ENCODE data around the gene XDH.

The XDH gene

GRCh38 chr2:31363956-31364750, 50.4 kb downstream of the XDH start:
- no peak for DNase-seq

DNA sequence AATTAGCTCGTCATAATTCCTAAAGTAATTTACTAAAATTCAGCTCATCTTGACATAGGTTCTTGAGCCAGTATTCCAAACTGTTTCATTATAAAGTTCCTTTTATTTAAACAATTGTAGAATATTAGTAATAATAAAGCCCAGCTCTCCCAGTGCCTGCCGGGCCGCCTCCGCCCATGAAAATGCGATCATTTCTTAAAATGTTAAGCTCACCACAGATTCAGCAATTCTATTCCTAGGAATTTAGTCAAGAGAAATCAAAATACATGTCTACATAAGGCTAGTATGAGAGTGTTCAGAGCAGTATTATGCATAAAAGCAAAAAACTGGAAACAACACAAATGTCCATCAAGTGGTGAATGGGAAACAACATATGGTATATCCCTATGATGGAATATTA, 52.0 kb downstream of the XDH start:
- no peak for DNase-seq

DNA sequence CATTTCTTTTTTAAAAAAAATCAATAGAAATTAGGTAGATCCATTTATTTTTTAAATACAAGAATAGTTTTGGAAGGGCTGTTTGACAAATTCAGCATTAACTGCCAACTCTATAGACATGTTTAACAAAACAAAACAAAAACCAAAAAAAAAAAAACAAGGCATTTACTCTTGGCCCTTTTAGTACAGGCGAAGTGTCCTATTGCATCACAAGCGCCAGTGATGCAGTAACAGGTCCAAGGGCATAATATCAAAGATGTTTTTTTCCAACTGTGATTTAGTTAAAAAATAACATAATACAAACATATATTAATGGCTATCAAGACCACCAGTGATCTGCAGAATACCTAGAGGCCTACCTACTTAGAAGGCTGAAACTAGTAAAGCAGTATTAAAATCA, 55.3 kb downstream of the XDH start:
- no peak for DNase-seq

DNA sequence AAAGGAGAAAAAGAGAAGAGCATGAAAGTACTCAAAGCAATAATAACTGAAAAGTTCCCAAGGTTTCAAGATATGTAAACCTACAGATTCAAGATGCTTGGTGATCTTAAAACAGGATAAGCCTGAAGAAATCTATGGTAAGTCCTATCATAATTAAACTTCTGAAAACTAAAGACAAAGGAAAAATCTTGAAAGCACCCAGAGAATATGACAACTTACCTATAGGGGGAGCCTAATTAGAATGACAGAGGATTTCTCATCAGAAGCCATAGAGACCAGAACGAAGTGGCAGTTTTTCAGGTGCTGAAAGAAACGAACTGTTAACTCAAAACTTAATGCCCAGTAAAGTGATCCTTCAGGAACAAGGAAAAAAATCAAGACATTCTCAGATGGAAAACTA, 59.7 kb downstream of the XDH start:
- no peak for DNase-seq

GRCh38 chr2:31353179-31353578, 61.4 kb downstream of the XDH start:
- no peak for DNase-seq

GRCh38 chr2:31349684-31350083, 64.9 kb downstream of the XDH start:
- DNase-seq: no peak

- no peak for DNase-seq
Measured at GRCh38 chr2:31349160-31349559, 65.4 kb downstream of the XDH start.

- DNase-seq: no peak
Measured at GRCh38 chr2:31348618-31349017, 65.9 kb downstream of the XDH start.

DNA sequence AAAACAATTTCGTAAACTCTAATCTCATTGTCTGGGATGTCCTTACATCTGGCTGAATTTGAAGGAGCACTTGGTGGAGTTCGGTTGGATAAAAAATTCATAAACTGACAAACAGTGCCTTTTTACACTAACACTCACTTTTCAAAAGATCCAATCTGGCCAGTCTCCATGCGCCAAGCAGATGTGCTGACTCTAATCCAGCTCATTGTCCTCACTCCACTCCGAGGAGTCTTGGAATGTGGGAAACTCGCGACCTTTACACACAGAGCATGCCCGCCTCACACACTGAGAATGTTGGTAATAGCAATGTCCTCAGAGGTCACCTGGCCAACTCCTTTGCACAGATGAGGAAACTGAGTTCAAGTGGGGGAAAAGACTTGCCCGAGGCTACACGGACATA, 66.8 kb downstream of the XDH start:
- DNase-seq: no peak

DNA sequence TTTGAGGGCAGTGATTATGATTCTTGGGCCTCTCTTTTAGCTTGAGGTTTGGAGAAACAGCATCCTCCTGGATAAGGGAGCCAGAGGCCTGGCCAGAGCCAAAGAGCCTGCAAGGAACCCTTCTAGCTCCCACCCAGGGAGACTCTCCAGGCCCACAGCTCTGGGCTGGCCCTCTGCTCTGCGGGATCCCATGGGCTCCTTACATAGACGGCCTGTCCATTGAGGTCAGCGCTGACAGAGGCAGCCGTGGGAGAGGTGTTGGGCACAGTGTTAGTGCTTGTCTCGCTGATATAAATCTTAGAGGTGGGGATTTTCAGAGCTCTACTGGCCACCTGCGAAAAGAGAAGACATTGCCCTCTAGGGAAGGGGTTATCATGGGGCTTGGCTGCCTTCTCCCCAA, 67.2 kb downstream of the XDH start:
- DNase-seq: no peak

DNA sequence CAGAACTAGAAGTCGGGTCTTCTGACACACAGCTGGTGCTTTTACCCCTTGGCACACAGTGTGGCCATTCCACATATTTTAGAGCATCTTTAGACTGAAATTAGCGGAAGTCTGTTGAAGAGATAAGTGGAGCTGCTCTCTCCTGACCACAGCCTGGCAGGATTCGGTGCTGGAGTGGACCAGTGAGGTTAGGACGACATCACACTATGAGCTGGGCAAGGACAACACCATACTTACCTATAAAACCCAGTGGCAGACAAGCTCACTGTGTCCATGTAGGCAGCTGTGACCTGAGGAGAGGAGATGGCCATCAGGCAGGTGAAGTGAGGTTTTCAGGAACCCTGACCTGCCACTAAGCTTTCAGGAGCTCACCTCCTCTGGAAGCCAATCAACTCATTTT, 70.1 kb downstream of the XDH start:
- no peak for DNase-seq

- DNase-seq: no peak
Measured at GRCh38 chr2:31341351-31341750, 73.2 kb downstream of the XDH start.

DNA sequence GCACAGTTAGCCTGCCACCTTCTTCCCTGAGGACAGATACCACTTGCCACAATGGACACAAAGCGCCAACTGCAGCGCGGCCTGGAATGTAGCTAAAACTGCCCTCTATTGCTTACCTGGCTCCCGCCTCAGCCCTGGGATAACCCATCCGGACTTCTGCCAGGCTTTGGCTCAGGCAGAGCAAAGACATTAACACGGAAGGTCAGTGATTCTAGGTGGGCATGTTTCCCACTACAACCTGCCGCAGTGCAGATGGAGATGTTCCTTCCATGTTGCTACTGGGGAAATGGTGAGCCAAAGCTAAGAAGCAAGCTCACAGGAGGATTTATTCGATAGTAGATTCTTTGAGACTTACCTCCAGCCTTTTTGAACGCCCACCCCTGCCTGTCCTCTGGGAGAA, 74.8 kb downstream of the XDH start:
- DNase-seq: no peak

DNA sequence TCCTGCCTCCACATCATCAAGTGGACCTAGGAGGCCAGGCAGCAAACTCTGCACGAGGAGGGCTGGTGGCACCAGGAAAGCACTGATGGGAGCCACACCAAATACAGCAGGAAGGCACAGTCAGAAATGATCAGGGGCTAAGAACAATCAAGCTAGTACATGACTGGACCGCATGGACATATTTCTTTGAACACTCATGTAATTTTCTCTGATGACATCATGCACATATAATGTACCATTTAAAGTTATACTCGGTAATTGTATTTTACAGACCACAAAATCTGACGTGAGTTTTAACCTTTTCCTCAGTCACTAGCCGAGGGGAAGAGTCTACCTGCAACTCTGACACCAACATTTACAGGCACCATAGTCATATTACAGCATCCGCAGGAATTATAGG, 76.7 kb downstream of the XDH start:
- no peak for DNase-seq

- no peak for DNase-seq
Measured at GRCh38 chr2:31337197-31337596, 77.3 kb downstream of the XDH start.

DNA sequence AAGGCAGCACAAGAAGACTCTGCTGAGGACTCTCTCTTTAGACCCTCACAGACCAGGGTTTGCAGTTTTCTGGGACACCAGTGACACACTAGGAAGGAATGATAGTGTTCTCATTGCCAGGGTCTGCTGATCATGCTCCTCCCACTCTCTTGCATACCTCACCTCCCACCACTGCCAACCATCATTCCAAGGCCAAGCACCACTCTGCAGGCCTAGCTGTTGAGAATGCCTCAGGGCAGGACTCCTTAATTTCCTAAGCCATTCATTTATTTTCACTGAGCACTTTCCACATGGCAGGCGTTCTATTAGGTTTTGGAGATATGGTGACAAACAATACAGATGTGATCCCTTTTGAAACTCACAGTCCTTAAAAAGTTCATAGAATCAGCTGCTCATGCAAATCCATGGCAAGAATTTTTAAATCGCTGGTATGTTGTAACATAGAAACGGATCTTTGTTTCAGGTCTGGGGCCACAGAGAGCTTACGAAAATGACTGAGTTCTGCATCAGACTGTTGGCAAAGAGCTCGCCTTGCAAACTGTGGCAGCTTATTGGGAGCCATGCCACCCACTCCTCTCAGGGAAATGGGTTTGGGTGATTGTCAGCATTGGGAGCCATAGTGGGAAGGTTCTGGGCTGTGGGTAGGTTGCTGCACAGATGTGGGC, 78.5 kb downstream of the XDH start:
- DNase-seq: no peak

GRCh38 chr2:31334311-31335026, 80.1 kb downstream of the XDH start:
- no peak for DNase-seq

DNA sequence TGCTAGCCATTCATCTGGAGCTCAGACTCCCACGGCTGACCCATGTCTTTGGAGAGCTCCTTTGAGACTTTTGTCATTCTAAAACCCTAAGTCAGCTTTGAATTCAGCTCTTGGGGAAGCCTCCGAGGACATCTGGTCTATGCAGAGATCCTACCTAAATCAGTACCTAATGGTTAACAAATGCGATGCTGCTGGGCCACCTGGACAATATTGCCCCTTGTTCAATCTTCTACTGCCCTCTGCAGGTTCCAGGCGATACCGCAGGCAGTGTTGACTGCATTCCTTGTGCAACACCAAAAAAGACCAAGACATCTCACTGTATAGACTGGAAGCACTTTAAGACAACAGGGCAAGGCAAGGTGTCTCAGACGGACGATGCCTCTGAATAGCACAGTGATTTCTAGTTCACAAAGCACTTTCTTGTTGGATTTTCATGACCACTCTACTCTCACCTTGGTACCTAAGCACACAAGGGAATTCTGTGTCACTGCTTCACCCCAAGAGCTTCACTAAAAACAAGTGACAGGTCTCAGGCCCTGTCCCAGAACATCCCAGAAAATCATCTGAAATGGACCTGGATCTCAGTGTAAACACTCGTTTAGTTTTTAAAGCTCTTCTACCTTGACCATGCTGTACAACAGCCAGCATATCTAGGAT, 80.9 kb downstream of the XDH start:
- DNase-seq: peak; percentile 60 to 76

DNA sequence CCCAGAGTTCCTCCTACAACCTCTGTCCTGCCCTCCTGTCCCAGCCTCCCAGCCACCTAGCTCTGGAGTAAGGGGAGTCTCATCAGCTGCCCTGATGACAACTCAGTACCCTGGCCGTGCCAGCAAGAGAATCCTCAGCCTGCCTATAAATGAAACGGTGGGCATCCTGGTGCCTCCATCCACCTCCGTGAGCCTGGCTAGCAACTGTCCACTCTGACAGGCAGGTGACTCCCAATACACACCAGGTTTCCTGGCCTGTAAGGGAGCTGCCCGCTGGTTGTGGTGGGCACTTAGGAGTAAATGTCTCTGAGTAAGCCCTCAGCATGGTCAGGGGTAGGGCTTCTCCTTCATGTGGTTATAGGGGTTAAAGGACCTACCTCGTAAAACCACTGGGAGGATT, 81.5 kb downstream of the XDH start:
- no peak for DNase-seq

- no peak for DNase-seq
Measured at GRCh38 chr2:31332521-31332920, 82.0 kb downstream of the XDH start.

DNA sequence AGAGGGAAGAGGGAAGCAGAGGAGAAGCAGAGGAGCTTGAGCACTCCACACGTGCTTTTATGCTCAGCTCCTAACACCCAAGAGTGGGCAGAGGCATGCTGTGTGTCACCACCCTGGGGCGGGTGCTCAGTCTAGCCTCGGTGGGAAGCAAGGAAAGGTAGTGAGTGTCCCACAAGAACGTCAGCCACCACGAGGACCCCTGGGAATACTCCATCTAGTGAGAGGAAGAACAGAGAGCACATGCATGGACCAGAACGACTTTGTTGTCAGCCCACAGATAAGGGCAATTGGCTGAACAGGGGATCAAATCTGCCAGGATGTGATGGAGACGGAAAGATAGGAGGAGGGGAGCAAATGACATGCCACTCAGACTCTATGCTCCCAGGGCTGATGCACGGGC, 83.4 kb downstream of the XDH start:
- DNase-seq: no peak

DNA sequence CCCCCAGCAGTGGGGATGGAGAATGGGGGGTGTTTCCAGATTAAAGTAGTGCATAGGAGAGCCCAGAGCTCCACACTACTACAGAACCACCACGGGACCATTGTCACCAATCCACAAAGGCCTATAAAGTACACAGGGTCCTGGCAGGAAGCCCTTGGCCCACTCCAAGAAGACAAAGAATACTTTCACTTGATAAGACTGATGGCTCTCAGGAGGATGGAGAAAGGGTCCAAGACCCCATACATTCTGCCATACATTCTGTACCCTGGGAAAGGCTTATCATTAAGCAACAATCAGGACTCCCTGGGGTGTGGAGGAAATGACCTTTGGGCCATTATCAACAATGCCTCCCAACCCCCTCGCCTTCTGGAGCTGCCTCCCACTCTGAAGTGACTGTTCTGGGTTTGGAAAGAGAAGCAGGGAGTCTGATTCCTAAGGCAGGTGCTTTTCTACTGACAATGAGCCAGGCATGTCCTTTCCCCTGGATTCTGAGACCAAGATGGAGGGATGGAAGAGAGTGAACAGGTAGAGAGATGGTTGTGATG, 85.4 kb downstream of the XDH start:
- no peak for DNase-seq

DNA sequence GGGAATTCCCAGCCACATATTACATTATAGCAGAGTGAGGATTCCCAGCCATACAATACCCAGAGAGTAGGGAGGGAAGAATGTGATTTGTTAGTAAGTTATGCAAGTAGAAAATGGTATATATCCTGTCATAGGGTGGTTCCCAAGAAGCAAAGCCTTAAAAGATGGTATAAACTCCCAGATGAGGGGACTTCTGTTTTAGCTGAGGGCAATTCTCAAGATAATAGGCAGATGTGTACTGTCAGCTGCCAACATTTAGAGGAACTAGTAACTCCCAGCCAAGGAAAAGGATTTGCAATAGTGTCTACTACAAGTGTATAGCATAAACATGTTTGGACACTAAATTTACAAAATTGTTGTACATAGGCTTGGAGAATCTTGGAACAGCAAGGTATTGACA, 86.5 kb downstream of the XDH start:
- no peak for DNase-seq

All from activated CD4-positive, alpha-beta T cell treated with anti-CD3 and anti-CD28 coated beads for 4 hours (primary cell).